Measurements from ENCODE around the gene DEFB132.
"Not testable (repeated sequence)": the region's sequence is repeated elsewhere in the genome, so short reads cannot be mapped to it uniquely, and the experiment has no call there.

DEFB132 gene

GRCh38 chr20:257419-257818, at the start of gene DEFB132:
DEFB132 (plus strand) TSS chr20:257724; CDS start chr20:257779, 55 bp downstream.
- DNase-seq, result no peak

GRCh38 chr20:208942-209566, 48.5 kb upstream of the DEFB132 start:
- no peak for DNase-seq

GRCh38 chr20:210809-211502, 46.6 kb upstream of the DEFB132 start:
- no peak for DNase-seq

GRCh38 chr20:214383-214782, 43.1 kb upstream of the DEFB132 start:
- no peak for DNase-seq

GRCh38 chr20:215796-216195, 41.7 kb upstream of the DEFB132 start:
- DNase-seq, result no peak

- no peak for DNase-seq
Observed at GRCh38 chr20:217266-217665, 40.3 kb upstream of the DEFB132 start.

GRCh38 chr20:219290-220115, 38.0 kb upstream of the DEFB132 start:
- no peak for DNase-seq

GRCh38 chr20:221258-221830, 36.2 kb upstream of the DEFB132 start:
- no peak for DNase-seq

- not testable (repeated sequence) for DNase-seq
Observed at GRCh38 chr20:225879-226278, 31.6 kb upstream of the DEFB132 start.

GRCh38 chr20:226958-227357, 30.6 kb upstream of the DEFB132 start, which contains the start of gene DEFB129:
DEFB129 (plus strand) TSS chr20:227258; CDS start chr20:227289, 31 bp downstream.
- DNase-seq, result no peak

GRCh38 chr20:227439-228105, 30.0 kb upstream of the DEFB132 start:
- DNase-seq, result no peak

GRCh38 chr20:235891-236290, 21.6 kb upstream of the DEFB132 start:
- no peak for DNase-seq

GRCh38 chr20:237489-237888, 20.0 kb upstream of the DEFB132 start:
- DNase-seq, result no peak

GRCh38 chr20:237929-238328, 19.6 kb upstream of the DEFB132 start:
- DNase-seq, result no peak

GRCh38 chr20:242905-243304, 14.6 kb upstream of the DEFB132 start:
- DNase-seq, result no peak

GRCh38 chr20:251354-251753, 6.2 kb upstream of the DEFB132 start:
- no peak for DNase-seq

GRCh38 chr20:252801-253200, 4.7 kb upstream of the DEFB132 start:
- no peak for DNase-seq

GRCh38 chr20:253447-253846, 4.1 kb upstream of the DEFB132 start:
- not testable (repeated sequence) for DNase-seq

GRCh38 chr20:258269-258858, 840 bp downstream of the DEFB132 start:
- no peak for DNase-seq

- no peak for DNase-seq
Observed at GRCh38 chr20:258963-259362, 1.4 kb downstream of the DEFB132 start.

- DNase-seq, result no peak
Observed at GRCh38 chr20:259981-260380, 2.5 kb downstream of the DEFB132 start.

- no peak for DNase-seq
Observed at GRCh38 chr20:263701-264100, 6.2 kb downstream of the DEFB132 start.

All from GOT3 (cell line).